DMS79 treated with DMSO at 0.1 percent for 48 hours (cell line): ENCODE results near the gene PRKCH.

Experiments
- DNase-seq: peaks from one replicate; lab custom pipeline; 2025; lab: John Stamatoyannopoulos, UW

PRKCH gene

DNA sequence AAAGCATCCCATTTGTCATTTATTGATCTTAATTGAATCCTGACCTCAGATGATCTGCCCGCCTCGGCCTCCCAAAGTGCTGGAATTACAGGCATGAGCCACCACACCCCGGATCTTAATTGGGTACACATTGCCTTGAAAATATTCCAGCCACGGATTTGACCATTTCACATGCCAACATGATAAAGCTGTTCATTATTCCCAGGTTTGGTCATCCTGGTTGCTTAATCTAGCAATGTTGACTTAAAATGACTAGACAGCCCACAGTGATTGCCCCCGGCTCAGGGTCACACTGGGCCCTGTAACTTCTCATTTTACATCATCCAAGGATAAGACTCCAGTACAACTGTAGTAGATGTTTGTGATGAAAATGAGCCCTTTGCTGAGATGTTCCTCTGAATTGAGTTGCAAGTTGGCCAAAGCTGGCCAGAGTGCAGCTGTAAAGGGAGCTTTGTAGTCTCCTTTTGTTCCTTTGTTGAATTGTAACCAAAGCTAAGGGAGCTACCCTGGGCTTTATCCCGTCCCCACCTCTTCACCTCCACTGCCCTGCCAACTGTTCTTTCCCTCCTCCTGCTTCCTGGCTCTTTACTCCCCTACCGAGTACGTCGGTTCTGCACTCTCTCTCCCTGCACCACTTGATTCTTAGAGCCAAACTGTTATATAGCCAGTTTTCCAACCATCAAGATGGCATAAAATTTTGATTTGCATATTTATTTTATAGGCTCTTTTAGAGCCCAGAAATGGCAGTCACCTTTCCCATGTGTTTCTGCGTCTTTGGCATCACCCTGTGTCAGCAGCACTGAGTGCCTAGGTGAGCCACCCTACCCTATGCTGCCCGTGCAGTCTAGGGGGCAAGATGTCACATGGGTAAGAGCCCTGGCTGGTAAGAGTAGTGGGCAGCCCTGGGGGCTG lies 232.6 kb downstream of the PRKCH start:
- DNase-seq: no peak

- DNase-seq: no peak
These were observed 233.9 kb downstream of the PRKCH start for GRCh38 chr14:61555056-61555838.

- no peak for DNase-seq
These were observed 235.1 kb downstream of the PRKCH start for GRCh38 chr14:61556455-61556854.

DNA sequence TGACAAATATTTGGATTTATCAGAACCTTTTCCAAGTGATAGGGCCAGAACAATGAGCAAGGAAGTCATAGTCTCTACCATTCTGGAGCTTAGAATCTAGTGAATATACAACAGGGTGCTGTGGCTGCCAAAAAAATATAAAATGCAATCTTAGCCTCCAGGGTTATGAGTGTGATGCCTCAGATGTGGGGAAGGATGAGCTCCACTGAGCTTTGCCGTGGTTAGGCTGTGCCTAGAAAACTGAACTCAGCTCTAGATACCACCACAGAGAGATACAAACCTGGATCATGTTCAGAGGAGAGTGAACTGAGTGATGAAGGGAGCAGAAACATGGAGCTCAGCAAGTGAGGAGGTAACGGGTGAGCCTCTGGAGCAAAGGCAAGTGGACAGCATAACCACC lies 235.9 kb downstream of the PRKCH start:
- no peak for DNase-seq

GRCh38 chr14:61557854-61558253 lies 236.5 kb downstream of the PRKCH start:
- no peak for DNase-seq

DNA sequence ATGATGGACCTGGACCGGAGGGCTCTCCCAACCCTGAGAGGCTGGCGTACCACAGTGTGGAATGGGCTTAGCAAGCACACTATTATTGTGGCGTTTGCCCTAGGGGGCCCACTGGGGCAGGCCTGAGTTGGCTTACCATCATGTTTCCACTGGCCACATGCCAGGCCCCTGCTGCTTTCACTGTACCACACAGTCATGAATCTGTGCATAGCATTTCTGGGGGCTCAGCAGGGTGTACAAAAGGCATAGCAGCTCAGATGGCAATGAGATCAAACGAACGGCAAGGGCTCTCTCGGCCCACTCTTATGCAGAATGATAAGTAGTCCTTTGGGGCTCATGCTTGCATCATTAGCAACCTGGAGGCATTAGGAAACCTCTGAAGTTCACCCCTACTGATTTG lies 236.9 kb downstream of the PRKCH start:
- DNase-seq: peak; percentile 94

DNA sequence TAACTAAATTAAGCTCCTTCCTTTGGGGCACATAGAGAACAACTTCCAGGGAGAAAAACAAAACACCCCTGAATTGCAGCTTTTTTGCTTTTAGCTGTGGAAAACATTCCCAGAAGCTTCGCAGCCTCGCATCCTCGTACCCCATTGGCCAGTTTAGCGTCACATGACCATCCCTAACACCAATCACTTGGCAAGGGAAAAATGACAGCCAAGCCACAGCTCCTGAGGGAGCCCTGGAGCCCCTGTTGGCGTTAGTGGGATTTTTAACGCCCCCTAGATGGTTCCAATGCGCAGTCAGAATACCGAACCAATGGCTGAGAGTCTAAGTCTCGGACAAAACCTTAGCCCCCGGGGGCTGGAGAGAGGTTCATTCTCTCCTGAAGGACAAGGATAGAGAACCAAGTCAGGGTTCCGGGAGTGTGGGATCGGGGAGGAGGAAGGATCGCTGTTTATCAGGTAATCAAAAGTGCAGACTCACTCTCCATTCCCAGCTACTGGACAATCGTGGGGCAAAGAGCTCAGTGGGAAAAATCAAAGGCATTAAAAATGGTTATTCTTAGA lies 238.3 kb downstream of the PRKCH start:
- DNase-seq: no peak

- DNase-seq: peak; percentile 45
These were observed 238.9 kb downstream of the PRKCH start for GRCh38 chr14:61560323-61560722.

- no peak for DNase-seq
These were observed 239.7 kb downstream of the PRKCH start for GRCh38 chr14:61561104-61561503.

- no peak for DNase-seq
These were observed 240.4 kb downstream of the PRKCH start for GRCh38 chr14:61561657-61562276.

- DNase-seq: peak; percentile 87
These were observed 241.2 kb downstream of the PRKCH start for GRCh38 chr14:61562321-61563161.

- DNase-seq: peak; percentile 87
These were observed 241.8 kb downstream of the PRKCH start for GRCh38 chr14:61563162-61563511.

GRCh38 chr14:61563880-61564617 lies 242.7 kb downstream of the PRKCH start:
- DNase-seq: no peak

DNA sequence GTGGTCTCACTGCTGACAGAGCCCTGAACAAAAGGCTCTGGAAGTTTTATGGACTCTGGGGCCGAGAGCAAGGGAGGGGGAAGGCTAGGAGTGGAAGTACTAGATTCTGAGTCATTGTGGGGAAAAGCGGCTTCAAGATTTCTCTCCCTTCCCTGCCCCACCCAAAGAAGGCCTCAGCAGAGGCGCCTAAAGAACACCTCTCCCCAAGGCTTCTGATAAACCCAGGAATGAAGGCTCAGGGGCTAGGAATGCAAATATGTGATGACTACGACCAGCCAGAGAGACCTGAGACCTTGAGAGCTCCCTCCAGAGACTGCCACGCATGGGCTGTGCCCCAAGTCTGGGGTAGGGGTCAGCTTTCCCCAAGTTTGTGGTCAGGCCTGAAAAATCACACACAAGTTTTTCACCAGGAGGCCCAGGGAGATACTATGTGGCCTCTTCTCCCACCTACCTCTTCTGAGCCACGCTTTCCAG lies 243.3 kb downstream of the PRKCH start:
- DNase-seq: no peak

GRCh38 chr14:61565181-61565580 lies 243.8 kb downstream of the PRKCH start:
- DNase-seq: no peak

DNA sequence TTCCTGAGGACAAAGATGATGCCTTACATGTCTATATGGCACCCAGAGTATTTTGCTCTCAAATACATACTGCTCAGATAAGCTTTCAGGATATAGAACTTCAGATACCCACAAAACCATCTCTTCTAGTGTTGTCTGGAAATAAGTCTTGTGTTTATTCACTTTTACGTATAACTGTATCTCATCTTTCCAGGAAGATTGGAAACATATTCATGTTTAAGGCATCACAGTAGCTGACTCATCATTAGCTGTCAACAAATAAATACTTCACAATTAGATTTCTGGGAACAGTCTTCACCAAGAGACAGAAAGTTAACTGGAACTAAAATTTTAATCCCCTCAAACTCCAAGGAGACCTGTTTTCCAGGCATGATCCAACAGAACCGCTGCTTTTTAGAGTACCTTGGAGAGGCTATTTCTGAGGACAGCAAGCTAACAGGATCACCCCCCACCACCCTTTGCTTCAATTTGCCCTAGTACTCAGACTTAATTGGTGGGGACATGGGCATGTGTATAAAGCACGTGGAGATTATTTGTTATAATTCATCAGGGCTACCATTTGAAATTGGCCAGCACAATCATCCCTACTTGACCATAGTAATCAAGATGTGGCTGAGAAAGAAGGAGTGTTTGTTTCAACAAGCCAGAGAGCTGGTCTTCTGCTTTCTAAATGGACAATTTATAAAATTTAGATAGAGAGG lies 244.6 kb downstream of the PRKCH start:
- no peak for DNase-seq

GRCh38 chr14:61566537-61567225 lies 245.3 kb downstream of the PRKCH start:
- no peak for DNase-seq

- DNase-seq: no peak
These were observed 246.6 kb downstream of the PRKCH start for GRCh38 chr14:61567838-61568571.

- DNase-seq: peak; percentile 87
These were observed 247.2 kb downstream of the PRKCH start for GRCh38 chr14:61568572-61569011.
